ENCODE results near the gene KRTAP10-1. TPM values are rescaled to one million over a fixed set of nuclear protein-coding genes. Genes with fewer than 3 reads are reported as not detected.

KRTAP10-1 gene
- total and polyA plus RNA-seq, 2 of the 13 experiments (the other 11 are each of a cell fraction or from before 2014, with no cell fraction given), result not detected

DNA sequence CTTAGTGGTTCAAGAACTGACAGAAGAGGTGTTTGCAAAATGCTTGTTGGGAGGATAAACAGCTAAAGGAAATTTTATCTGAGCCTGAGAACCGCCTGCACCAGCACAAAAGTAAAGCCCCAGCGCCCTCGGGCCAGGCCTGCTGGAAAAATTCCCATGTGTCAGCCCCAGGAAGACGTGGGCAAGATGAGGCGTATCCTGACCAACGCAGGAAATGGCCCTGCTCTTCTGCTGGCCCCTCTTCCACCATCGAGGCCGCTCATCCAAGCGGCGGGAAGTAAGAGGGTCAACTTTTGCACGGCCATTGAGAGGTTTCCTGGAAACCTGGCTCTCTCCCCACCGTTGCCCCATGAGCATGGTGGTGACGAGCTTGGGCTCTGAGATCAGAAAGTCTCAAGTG is 45.0 kb downstream of the KRTAP10-1 start (continued):
- TF ChIP-seq, protein P1, sequence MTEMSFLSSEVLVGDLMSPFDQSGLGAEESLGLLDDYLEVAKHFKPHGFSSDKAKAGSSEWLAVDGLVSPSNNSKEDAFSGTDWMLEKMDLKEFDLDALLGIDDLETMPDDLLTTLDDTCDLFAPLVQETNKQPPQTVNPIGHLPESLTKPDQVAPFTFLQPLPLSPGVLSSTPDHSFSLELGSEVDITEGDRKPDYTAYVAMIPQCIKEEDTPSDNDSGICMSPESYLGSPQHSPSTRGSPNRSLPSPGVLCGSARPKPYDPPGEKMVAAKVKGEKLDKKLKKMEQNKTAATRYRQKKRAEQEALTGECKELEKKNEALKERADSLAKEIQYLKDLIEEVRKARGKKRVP (CRISPR knock-in tag; IDR thresholded peaks at IDR 0.05), result no peak
- no peak for TF ChIP-seq TBP (CRISPR knock-in tag; IDR thresholded peaks at IDR 0.05)
- TF ChIP-seq, protein P2, sequence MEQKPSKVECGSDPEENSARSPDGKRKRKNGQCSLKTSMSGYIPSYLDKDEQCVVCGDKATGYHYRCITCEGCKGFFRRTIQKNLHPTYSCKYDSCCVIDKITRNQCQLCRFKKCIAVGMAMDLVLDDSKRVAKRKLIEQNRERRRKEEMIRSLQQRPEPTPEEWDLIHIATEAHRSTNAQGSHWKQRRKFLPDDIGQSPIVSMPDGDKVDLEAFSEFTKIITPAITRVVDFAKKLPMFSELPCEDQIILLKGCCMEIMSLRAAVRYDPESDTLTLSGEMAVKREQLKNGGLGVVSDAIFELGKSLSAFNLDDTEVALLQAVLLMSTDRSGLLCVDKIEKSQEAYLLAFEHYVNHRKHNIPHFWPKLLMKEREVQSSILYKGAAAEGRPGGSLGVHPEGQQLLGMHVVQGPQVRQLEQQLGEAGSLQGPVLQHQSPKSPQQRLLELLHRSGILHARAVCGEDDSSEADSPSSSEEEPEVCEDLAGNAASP (CRISPR knock-in tag; IDR thresholded peaks at IDR 0.05; ENCODE audit: borderline replicate concordance), result no peak
- no peak for TF ChIP-seq ZNF350 (CRISPR knock-in tag; IDR thresholded peaks at IDR 0.05; ENCODE audit: borderline replicate concordance, low read depth)
- no peak for TF ChIP-seq ZSCAN9 (CRISPR knock-in tag; IDR thresholded peaks at IDR 0.05; ENCODE audit: borderline replicate concordance)
- TF ChIP-seq SRY (CRISPR knock-in tag; IDR thresholded peaks at IDR 0.05), result no peak

DNA sequence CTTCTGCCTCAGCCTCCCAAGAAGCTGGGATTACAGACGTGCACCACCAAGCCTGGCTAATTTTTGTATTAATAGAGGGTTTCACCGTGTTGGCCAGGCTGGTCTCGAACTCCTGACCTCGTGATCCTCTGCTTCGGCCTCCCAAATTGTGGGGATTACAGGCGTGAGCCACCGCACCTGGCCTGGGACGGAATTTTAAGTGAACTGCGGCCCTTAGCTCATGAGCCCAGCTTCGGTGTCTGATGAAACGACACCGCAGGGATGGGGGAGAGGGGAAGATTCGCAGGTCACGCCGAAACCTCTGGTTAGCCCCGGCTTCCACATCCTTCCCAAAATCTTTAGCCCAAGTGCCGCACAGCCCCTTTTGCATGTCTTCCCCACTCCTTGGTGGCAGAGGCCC is 45.6 kb downstream of the KRTAP10-1 start:
- CTCF ChIA-PET (ENCODE audit: low intra/inter-chr PET ratio, low total read pairs), result no interaction called here
- BruUV-seq (replicated peaks), result no TSS peak
- Histone ChIP-seq H3K9ac (ENCODE audit: insufficient read depth, low read depth, low read length) (no peak overlapping the region), H3K4me1 (ENCODE audit: insufficient read depth, low read length) (peaks cover 40% of the 10 kb centered on the region), H3K36me3 (replicated peaks in 1 of 2; ENCODE audit: control insufficient read depth in 1 of 2, insufficient read depth in 2 of 2, low read length in 2 of 2) (peaks cover 4 to 17% of the 10 kb centered on the region in 2 experiments; a peak in 4 of 5 replicates), H3K27ac (ENCODE audit: extremely low read length, insufficient read depth, low read length) (no peak overlapping the region), H3K4me2 (ENCODE audit: low read depth, low read length) (no peak overlapping the region), H3K79me2 (ENCODE audit: insufficient read depth, low read length) (no peaks in the 10 kb centered on the region), H4K20me1 (ENCODE audit: insufficient read depth, low read length) (no peaks in the 10 kb centered on the region), H3K27me3 (ENCODE audit: control insufficient read depth in 1 of 2, insufficient read depth in 2 of 2, low read length in 2 of 2) (no peaks in the 10 kb centered on the region), H3K4me3 (replicated peaks in 1 of 3; ENCODE audit: insufficient read depth in 1 of 3, low read depth in 2 of 3, low read length in 3 of 3) (no peak overlapping the region), H2AFZ (ENCODE audit: low read length) (no peak overlapping the region), H3K9me3 (ENCODE audit: low read length) (peaks cover 19% of the 10 kb centered on the region)
- DNase-seq (ENCODE audit: low spot score) (no peak), ATAC-seq (no peak), FAIRE-seq (no peak)
- in situ Hi-C loops (cut with HindIII; ENCODE audit: extremely low pct_ligation_motif_present, low pct_unique_long_range_greater_than_20kb) (no loop called here), intact Hi-C loops (cut with micrococcal nuclease; ENCODE audit: unreplicated experiment) (no loop called here)
- POLR2A ChIA-PET, result interaction anchor here (3.8 kb wide), 1 partner anchor 12 kb away, joined by 28 read pairs; no protein-coding TSS in a partner anchor
- WGBS (ENCODE audit: low lambda C conversion rate), result 98% methylated on average over 17 of the region's 17 CpGs
- TF ChIP-seq HNRNPLL (IDR thresholded peaks at IDR 0.05; ENCODE audit: low read depth, low read length, poor library complexity, severe bottlenecking), result no peak

All from HepG2 (cell line).